Panc1 (cell line): ENCODE measurements around the gene G6PC2. TPM values are rescaled to one million over a fixed set of nuclear protein-coding genes. Genes with fewer than 3 reads are reported as not detected.
"Not testable (repeated sequence)": the region's sequence is repeated elsewhere in the genome, so short reads cannot be mapped to it uniquely, and the experiment has no call there.

ENCODE experiments used
- ATAC-seq: fragments of 200-7000 bp; cut with Tn5 transposase; 2 replicates; pipeline ENCODE4 v1.9.1; 2020; ENCODE audit warnings: mild to moderate bottlenecking, moderate library complexity
- BruUV-seq: library from RNA; stranded (reverse); fragments of 400-500 nt; replicated peaks from 2 replicates; lab custom pipeline; 2021; lab: Mats Ljungman, UMichigan
- CTCF ChIA-PET: fragments of 300-600 bp; sonication (Branson Sonifier 250); formaldehyde crosslinking; loops from one replicate; lab custom pipeline; 2022; ENCODE audit warnings: antibody characterized with exemption; lab: Charles Lee
- POLR2A ChIA-PET: fragments of 300-600 bp; sonication (Branson Sonifier 250); formaldehyde crosslinking; loops from one replicate; lab custom pipeline; 2022; ENCODE audit warnings: antibody characterized with exemption; lab: Charles Lee
- DNase-seq: peaks from one replicate; pipeline ENCODE4 v3.0.0-alpha.2; 2010; ENCODE audit warnings: low read depth, low spot score
- H3K27ac ChIP-seq: 2 replicates; pipeline ENCODE4 v1.5.1; 2011; ENCODE audit warnings: mild to moderate bottlenecking, low read length, inconsistent platforms
- H3K27me3 ChIP-seq: fragments of 200-500 bp; sonication (Bioruptor generic); 2 replicates; pipeline ENCODE4 v1.6.0; 2014; ENCODE audit warnings: low read length, inconsistent platforms; ENCODE audit not compliant: control insufficient read depth, insufficient read depth
- H3K36me3 ChIP-seq: fragments of 200-500 bp; sonication (Bioruptor generic); 2 replicates; pipeline ENCODE4 v1.5.1; 2014; ENCODE audit warnings: inconsistent platforms, mild to moderate bottlenecking, low read length, moderate library complexity; ENCODE audit not compliant: control insufficient read depth, insufficient read depth
- H3K4me1 ChIP-seq: 2 replicates; pipeline ENCODE4 v1.5.1; 2011; ENCODE audit warnings: inconsistent platforms, mild to moderate bottlenecking, low read length, moderate library complexity; ENCODE audit not compliant: control insufficient read depth, insufficient read depth
- H3K4me3 ChIP-seq, 2 experiments: 2 replicates each; pipeline ENCODE4 v1.5.1; 2011 to 2012; ENCODE audit warnings: low read depth in 2 of 2, low read length in 2 of 2, mild to moderate bottlenecking in 2 of 2, inconsistent platforms in 1 of 2, moderate library complexity in 1 of 2
- H3K9me3 ChIP-seq: fragments of 200-500 bp; sonication (Bioruptor generic); 2 replicates; pipeline ENCODE4 v1.5.1; 2014; ENCODE audit warnings: low read depth, mild to moderate bottlenecking, inconsistent platforms, low read length, moderate library complexity; ENCODE audit not compliant: control insufficient read depth, insufficient read depth
- CTCF ChIP-seq: fragments of 450-650 bp; IDR thresholded peaks from 2 replicates; pipeline ENCODE4 v1.5.1; 2017; ENCODE audit warnings: mild to moderate bottlenecking
- POLR2AphosphoS5 ChIP-seq: IDR thresholded peaks from 2 replicates; pipeline ENCODE4 v1.6.1; 2012; ENCODE audit warnings: mild to moderate bottlenecking, low read depth, low read length, moderate library complexity
- REST ChIP-seq, 2 experiments: IDR thresholded peaks; 2 replicates each; pipeline ENCODE4 v1.6.1; 2011 to 2012; ENCODE audit warnings: low read depth in 2 of 2, control low read depth in 1 of 2, low read length in 1 of 2, mild to moderate bottlenecking in 1 of 2, moderate library complexity in 1 of 2; ENCODE audit not compliant: insufficient read depth in 1 of 2
- SIN3A ChIP-seq: IDR thresholded peaks from 2 replicates; pipeline ENCODE4 v1.6.1; 2012; ENCODE audit warnings: low read depth, mild to moderate bottlenecking, low read length, moderate library complexity, borderline replicate concordance; ENCODE audit not compliant: insufficient read depth
- TCF7L2 ChIP-seq: IDR thresholded peaks from 2 replicates; pipeline ENCODE4 v1.6.1; 2011; ENCODE audit warnings: mild to moderate bottlenecking, low read depth, low read length, inconsistent platforms
- in situ Hi-C: cut with HindIII; loops from 2 replicates; pipeline ENCODE4 v1.10.0; 2016; ENCODE audit warnings: low sequenced_read_pairs, low pct_unique_long_range_greater_than_20kb
- intact Hi-C: fragments of 100-400 bp; cut with micrococcal nuclease; formaldehyde crosslinking; loops from one replicate; pipeline ENCODE4 v1.10.0; 2022; ENCODE audit not compliant: unreplicated experiment
- total RNA-seq: library from RNA; stranded (reverse); gene quantifications from one replicate; pipeline ENCODE4 v1.2.1, GENCODE V29; 2021; ENCODE audit not compliant: unreplicated experiment

Gene G6PC2
- total RNA-seq, 1 experiment from 2014 or later, result not detected

GRCh38 chr2:168874368-168875054, 26.6 kb upstream of the G6PC2 start:
- Histone ChIP-seq H3K4me3 (no peak overlapping the region), H3K36me3 (no peaks in the 10 kb centered on the region; the same call in 1 of the 2 replicates), H3K27me3 (no peaks in the 10 kb centered on the region), H3K9me3 (no peaks in the 10 kb centered on the region), H3K27ac (no peak overlapping the region), H3K4me1 (no peaks in the 10 kb centered on the region)
- CTCF ChIA-PET, result no interaction called here
- BruUV-seq, result no TSS peak
- intact Hi-C loops, result no loop called here
- in situ Hi-C loops, result no loop called here
- POLR2A ChIA-PET, result no interaction called here
- ATAC-seq, result no peak
- TF ChIP-seq CTCF (no peak), POLR2AphosphoS5 (no peak)
- DNase-seq, result no peak

- H3K4me3 ChIP-seq, CTCF ChIA-PET, ATAC-seq, H3K27ac ChIP-seq, H3K9me3 ChIP-seq, POLR2A ChIA-PET, H3K36me3 ChIP-seq, in situ Hi-C loops, H3K4me1 ChIP-seq, DNase-seq, H3K27me3 ChIP-seq, intact Hi-C loops, BruUV-seq: not testable (repeated sequence)
These were observed 18.9 kb upstream of the G6PC2 start for GRCh38 chr2:168882163-168882562.

GRCh38 chr2:168884975-168885374, 16.1 kb upstream of the G6PC2 start:
- peaks cover 3% of the 10 kb centered on the region; the same call in 1 of the 2 replicates for H3K36me3 ChIP-seq
- TF ChIP-seq TCF7L2 (no peak), SIN3A (no peak), REST (IDR thresholded peaks at IDR 0.05; ENCODE audit: insufficient read depth in 1 of 2, low read depth in 2 of 2, low read length in 1 of 2) (no peak), CTCF (no peak), POLR2AphosphoS5 (no peak)
- ChIA-PET CTCF (no interaction called here), POLR2A (no interaction called here)
- ATAC-seq (no peak), DNase-seq (no peak)
- BruUV-seq, result no TSS peak
- no peak overlapping the region for H3K27ac ChIP-seq
- peaks cover 3% of the 10 kb centered on the region; the same call in 1 of the 2 replicates for H3K4me1 ChIP-seq
- no peak overlapping the region for H3K4me3 ChIP-seq
- in situ Hi-C loops (no loop called here), intact Hi-C loops (no loop called here)
- H3K9me3 ChIP-seq, result no peaks in the 10 kb centered on the region
- H3K27me3 ChIP-seq, result no peaks in the 10 kb centered on the region
